RWPE2 (cell line): ENCODE data around the gene SPINK6.

ENCODE experiments used
- ATAC-seq: fragments of 200-7000 bp; cut with Tn5 transposase; 3 replicates; pipeline ENCODE4 v1.9.1; 2021; ENCODE audit warnings: low read depth
- DNase-seq: peaks from one replicate; pipeline ENCODE4 v3.0.0-alpha.2; 2020; ENCODE audit warnings: low spot score
- H3K27ac ChIP-seq: fragments of 450-650 bp; 2 replicates; pipeline ENCODE4 v1.5.1; 2017; ENCODE audit warnings: mild to moderate bottlenecking; ENCODE audit not compliant: poor library complexity, severe bottlenecking
- H3K27me3 ChIP-seq: fragments of 250-450 bp; sonication (Bioruptor Pico); 2 replicates; pipeline ENCODE4 v1.5.1; 2021; ENCODE audit warnings: mild to moderate bottlenecking, moderate library complexity; ENCODE audit not compliant: insufficient read depth, poor library complexity, severe bottlenecking
- H3K36me3 ChIP-seq: fragments of 250-450 bp; sonication (Bioruptor Pico); 2 replicates; pipeline ENCODE4 v1.5.1; 2020; ENCODE audit warnings: low read depth, mild to moderate bottlenecking, moderate library complexity
- H3K4me1 ChIP-seq: fragments of 250-450 bp; sonication (Bioruptor Pico); 2 replicates; pipeline ENCODE4 v1.5.1; 2021; ENCODE audit warnings: mild to moderate bottlenecking, moderate library complexity; ENCODE audit not compliant: insufficient read depth, poor library complexity, severe bottlenecking
- H3K4me3 ChIP-seq: fragments of 250-450 bp; sonication (Bioruptor Pico); 2 replicates; pipeline ENCODE4 v1.5.1; 2021; ENCODE audit warnings: mild to moderate bottlenecking, moderate library complexity; ENCODE audit not compliant: severe bottlenecking
- H3K9me3 ChIP-seq: fragments of 250-450 bp; sonication (Bioruptor Pico); 2 replicates; pipeline ENCODE4 v1.5.1; 2021; ENCODE audit warnings: mild to moderate bottlenecking, moderate library complexity; ENCODE audit not compliant: severe bottlenecking
- CTCF ChIP-seq: fragments of 450-650 bp; IDR thresholded peaks from one replicate; pipeline ENCODE4 v1.5.1; 2017; ENCODE audit warnings: mild to moderate bottlenecking, moderate library complexity; ENCODE audit not compliant: poor library complexity, severe bottlenecking

The SPINK6 gene

GRCh38 chr5:148259288-148259687 lies 56.4 kb downstream of the SPINK6 start:
- no peak for DNase-seq
- Histone ChIP-seq H3K4me1 (no peaks in the 10 kb centered on the region), H3K27me3 (no peaks in the 10 kb centered on the region), H3K4me3 (no peak overlapping the region), H3K27ac (no peak overlapping the region), H3K36me3 (no peaks in the 10 kb centered on the region), H3K9me3 (no peaks in the 10 kb centered on the region)
- no peak for ATAC-seq
- TF ChIP-seq CTCF: no peak

GRCh38 chr5:148261221-148261620 lies 58.4 kb downstream of the SPINK6 start:
- no peak for TF ChIP-seq CTCF
- Histone ChIP-seq H3K27ac (no peak overlapping the region), H3K27me3 (no peaks in the 10 kb centered on the region), H3K4me3 (no peak overlapping the region), H3K9me3 (no peaks in the 10 kb centered on the region), H3K36me3 (no peaks in the 10 kb centered on the region), H3K4me1 (no peaks in the 10 kb centered on the region)
- DNase-seq: no peak
- ATAC-seq: no peak
